Stomach (tissue), 4 donors: ENCODE measurements around the gene TBC1D1.

ENCODE experiments used
- CTCF ChIP-seq, 7 experiments: fragments of 450-650 bp in 4 of 7; fragments of 200-600 bp in 3 of 7; sonication (generic) in 3 of 7; IDR thresholded peaks; one replicate each; pipeline ENCODE4 v1.5.1; 2016 to 2019; ENCODE audit warnings: antibody characterized with exemption in 7 of 7, control low read depth in 2 of 7, mild to moderate bottlenecking in 1 of 7
- EP300 ChIP-seq: sonication (generic); formaldehyde crosslinking; IDR thresholded peaks from one replicate; pipeline ENCODE4 v1.6.1; 2017; ENCODE audit warnings: antibody characterized with exemption
- POLR2AphosphoS5 ChIP-seq, 3 donors: sonication (generic); formaldehyde crosslinking; IDR thresholded peaks; one replicate each; pipeline ENCODE4 v1.6.1; 2016; ENCODE audit warnings: antibody characterized with exemption in 3 of 3

- TF ChIP-seq POLR2AphosphoS5 (IDR thresholded peaks at IDR 0.05) (no peak), CTCF (IDR thresholded peaks at IDR 0.05) (no peak), EP300 (no peak)
These were observed 90.5 kb downstream of the TBC1D1 start for GRCh38 chr4:37981425-37981824.
